IgD-negative memory B cell (primary cell): ENCODE measurements around the gene IL1RAP. TPM values are rescaled to one million over a fixed set of nuclear protein-coding genes. Genes with fewer than 3 reads are reported as not detected.

Experiments used
- H3K27ac Mint-ChIP-seq, 3 donors: one replicate each; pipeline ENCODE4 v1.8.0; 2020 to 2022; ENCODE audit warnings: mild to moderate bottlenecking in 3 of 3, mixed read lengths in 3 of 3, moderate library complexity in 1 of 3
- H3K27me3 Mint-ChIP-seq: one replicate; pipeline ENCODE4 v1.8.0; 2021; ENCODE audit warnings: mixed read lengths
- H3K36me3 Mint-ChIP-seq: one replicate; pipeline ENCODE4 v1.8.0; 2020; ENCODE audit warnings: mild to moderate bottlenecking, mixed read lengths
- H3K4me1 Mint-ChIP-seq, 3 donors: one replicate each; pipeline ENCODE4 v1.8.0; 2020 to 2022; ENCODE audit warnings: mixed read lengths in 3 of 3, mild to moderate bottlenecking in 1 of 3
- H3K4me3 Mint-ChIP-seq, 4 donors: one replicate each; pipeline ENCODE4 v1.8.0; 2020 to 2022; ENCODE audit warnings: mild to moderate bottlenecking in 4 of 4, mixed read lengths in 4 of 4, moderate library complexity in 3 of 4
- H3K9me3 Mint-ChIP-seq, 3 donors: one replicate each; pipeline ENCODE4 v1.8.0; 2020 to 2021; ENCODE audit warnings: mixed read lengths in 3 of 3, mild to moderate bottlenecking in 1 of 3
- polyA plus RNA-seq: library from polyadenylated mRNA; unstranded; fragments of 300-500 nt; fragmentation: Illumina TruSeq; gene quantifications from one replicate; pipeline ENCODE4 v1.2.3, GENCODE V29; 2021

The IL1RAP gene
- polyA plus RNA-seq, 1 donor from 2014 or later = 3.7 TPM

- no peaks in the 10 kb centered on the region for H3K4me1 Mint-ChIP-seq
- no peak overlapping the region for H3K4me3 Mint-ChIP-seq
- H3K36me3 Mint-ChIP-seq = no peaks in the 10 kb centered on the region
Measured at GRCh38 chr3:190686011-190686410, 172.1 kb downstream of the IL1RAP start.

DNA sequence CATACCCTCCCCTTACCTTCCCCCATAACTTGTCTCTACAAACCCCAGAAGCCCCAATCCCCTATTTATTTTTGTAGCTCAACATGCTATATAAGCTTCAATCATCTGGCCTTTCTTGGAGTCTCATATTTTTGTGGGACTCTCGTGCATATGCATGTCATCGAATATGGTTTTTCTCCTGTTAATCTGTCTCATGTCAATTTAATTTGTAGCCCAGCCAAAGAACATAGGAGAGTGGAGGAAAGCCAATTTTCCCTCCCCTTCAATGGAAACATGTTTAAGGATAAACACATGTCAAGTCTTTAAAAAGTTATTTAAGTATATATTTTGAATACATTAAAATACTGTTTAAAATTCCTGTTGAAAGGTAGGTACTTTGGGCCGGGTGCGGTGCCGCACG lies 176.4 kb downstream of the IL1RAP start:
- Mint-ChIP-seq H3K27me3 (peaks cover 3% of the 10 kb centered on the region), H3K4me3 (no peak overlapping the region), H3K27ac (no peak overlapping the region), H3K9me3 (peaks cover 0 to 4% (median 0%) of the 10 kb centered on the region in 3 donors), H3K4me1 (no peaks in the 10 kb centered on the region), H3K36me3 (no peaks in the 10 kb centered on the region)

More at GRCh38 chr3:190686011-190686410, 172.1 kb downstream of the IL1RAP start:
- Mint-ChIP-seq H3K9me3 (peaks cover 0 to 8% (median 3%) of the 10 kb centered on the region in 3 donors), H3K27me3 (peaks cover 5% of the 10 kb centered on the region), H3K27ac (no peak overlapping the region)

GRCh38 chr3:190692256-190692655 lies 178.4 kb downstream of the IL1RAP start:
- no peak overlapping the region for H3K27ac Mint-ChIP-seq
- H3K4me1 Mint-ChIP-seq = no peaks in the 10 kb centered on the region
- H3K4me3 Mint-ChIP-seq = no peak overlapping the region
- no peaks in the 10 kb centered on the region for H3K36me3 Mint-ChIP-seq
- H3K27me3 Mint-ChIP-seq = peaks cover 7% of the 10 kb centered on the region
- H3K9me3 Mint-ChIP-seq = peaks cover 0 to 4% (median 0%) of the 10 kb centered on the region in 3 donors

- Mint-ChIP-seq H3K27ac (no peak overlapping the region), H3K9me3 (peaks cover 0 to 3% (median 0%) of the 10 kb centered on the region in 3 donors), H3K27me3 (peaks cover 8% of the 10 kb centered on the region), H3K36me3 (no peaks in the 10 kb centered on the region), H3K4me1 (no peaks in the 10 kb centered on the region), H3K4me3 (no peak overlapping the region)
Measured at GRCh38 chr3:190694335-190695001, 180.6 kb downstream of the IL1RAP start.

- no peak overlapping the region for H3K27ac Mint-ChIP-seq
- H3K4me3 Mint-ChIP-seq = no peak overlapping the region
- no peaks in the 10 kb centered on the region for H3K4me1 Mint-ChIP-seq
- peaks cover 7% of the 10 kb centered on the region for H3K27me3 Mint-ChIP-seq
- H3K36me3 Mint-ChIP-seq = no peaks in the 10 kb centered on the region
- H3K9me3 Mint-ChIP-seq = peaks cover 0 to 5% (median 0%) of the 10 kb centered on the region in 3 donors
Measured at GRCh38 chr3:190695225-190695624, 181.3 kb downstream of the IL1RAP start.

DNA sequence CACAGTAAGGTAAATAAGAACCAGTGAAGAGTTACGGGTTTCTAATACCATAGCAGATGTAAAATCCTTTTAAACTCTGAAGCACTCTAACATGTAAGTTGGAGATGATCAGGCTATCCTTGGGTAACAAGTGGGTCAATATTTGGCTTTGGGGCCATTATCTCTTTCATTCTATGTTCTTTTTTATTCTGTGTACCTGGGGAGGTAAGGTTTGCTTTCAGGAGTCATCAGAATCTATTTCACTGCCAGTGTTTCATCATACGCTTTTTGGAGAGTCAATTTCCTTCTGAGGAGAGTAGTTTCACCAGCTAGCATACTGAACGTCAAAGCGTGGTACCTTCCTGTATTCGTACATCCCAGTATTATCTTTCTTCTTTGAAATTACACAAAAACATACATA lies 182.1 kb downstream of the IL1RAP start:
- Mint-ChIP-seq H3K36me3 (no peaks in the 10 kb centered on the region), H3K4me3 (no peak overlapping the region), H3K27me3 (peaks cover 12% of the 10 kb centered on the region), H3K4me1 (no peaks in the 10 kb centered on the region), H3K9me3 (peaks cover 0 to 5% (median 0%) of the 10 kb centered on the region in 3 donors), H3K27ac (no peak overlapping the region)

- Mint-ChIP-seq H3K27ac (no peak overlapping the region), H3K4me1 (no peaks in the 10 kb centered on the region), H3K9me3 (peaks cover 0 to 5% (median 0%) of the 10 kb centered on the region in 3 donors), H3K36me3 (no peaks in the 10 kb centered on the region), H3K4me3 (no peak overlapping the region), H3K27me3 (peaks cover 12% of the 10 kb centered on the region)
Measured at GRCh38 chr3:190696777-190697501, 183.1 kb downstream of the IL1RAP start.

- Mint-ChIP-seq H3K27ac (no peak overlapping the region), H3K36me3 (no peaks in the 10 kb centered on the region), H3K4me1 (no peaks in the 10 kb centered on the region), H3K4me3 (no peak overlapping the region), H3K9me3 (peaks cover 0 to 5% (median 0%) of the 10 kb centered on the region in 3 donors), H3K27me3 (peaks cover 12% of the 10 kb centered on the region)
Measured at GRCh38 chr3:190697502-190697830, 183.6 kb downstream of the IL1RAP start.

- no peak overlapping the region for H3K27ac Mint-ChIP-seq
- H3K9me3 Mint-ChIP-seq = peaks cover 0 to 5% (median 0%) of the 10 kb centered on the region in 3 donors
- no peaks in the 10 kb centered on the region for H3K4me1 Mint-ChIP-seq
- H3K27me3 Mint-ChIP-seq = peaks cover 12% of the 10 kb centered on the region
- H3K4me3 Mint-ChIP-seq = peak overlapping the region in 1 of 4 donors; percentile 71
- H3K36me3 Mint-ChIP-seq = no peaks in the 10 kb centered on the region
Measured at GRCh38 chr3:190697901-190698300, 184.0 kb downstream of the IL1RAP start.

DNA sequence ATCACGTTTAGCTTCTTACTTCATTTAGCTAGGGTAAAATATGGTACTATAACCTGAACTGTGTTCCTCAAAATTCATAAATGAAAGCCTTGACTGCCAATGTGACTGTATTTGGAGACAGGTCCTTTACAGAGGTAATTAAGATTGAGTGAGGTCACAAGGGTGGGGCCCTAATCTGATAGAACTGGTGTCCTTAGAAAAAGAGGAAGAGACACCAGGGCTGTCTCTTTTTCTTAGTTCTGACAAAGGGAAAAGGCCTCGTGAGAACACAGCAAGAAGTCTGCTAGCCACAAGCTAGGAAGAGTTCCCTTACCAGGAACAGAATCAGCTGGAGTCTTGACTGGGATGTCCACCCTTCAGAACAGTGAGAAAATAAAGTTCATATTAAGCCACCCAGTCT lies 185.9 kb downstream of the IL1RAP start:
- Mint-ChIP-seq H3K27me3 (peaks cover 12% of the 10 kb centered on the region), H3K27ac (peak overlapping the region in 1 of 3 donors; percentile 2), H3K4me1 (no peaks in the 10 kb centered on the region), H3K9me3 (peaks cover 0 to 5% (median 0%) of the 10 kb centered on the region in 3 donors), H3K4me3 (no peak overlapping the region), H3K36me3 (no peaks in the 10 kb centered on the region)

GRCh38 chr3:190701096-190701532 lies 187.2 kb downstream of the IL1RAP start:
- Mint-ChIP-seq H3K27ac (no peak overlapping the region), H3K36me3 (no peaks in the 10 kb centered on the region), H3K4me3 (no peak overlapping the region), H3K9me3 (peaks cover 0 to 5% (median 0%) of the 10 kb centered on the region in 3 donors), H3K27me3 (peaks cover 12% of the 10 kb centered on the region), H3K4me1 (no peaks in the 10 kb centered on the region)

DNA sequence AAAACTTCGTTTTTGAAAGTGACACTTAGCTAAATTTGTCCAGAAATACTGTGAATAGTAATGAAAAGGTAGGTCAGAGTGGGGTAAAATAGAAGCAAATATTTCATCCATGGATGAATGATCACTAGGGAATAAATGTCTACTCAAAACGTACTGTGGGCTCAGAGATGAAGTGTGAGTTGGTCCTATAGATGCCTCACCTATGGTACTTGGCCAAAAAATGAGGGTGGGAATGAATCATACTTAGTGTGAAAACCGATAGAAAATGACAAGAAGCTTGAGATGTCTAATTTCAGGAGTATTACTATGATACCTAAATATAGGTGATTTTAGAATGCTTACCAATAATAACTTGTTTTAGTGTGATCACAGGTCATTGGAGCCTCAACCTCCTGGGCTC lies 192.7 kb downstream of the IL1RAP start:
- no peaks in the 10 kb centered on the region for H3K4me1 Mint-ChIP-seq
- H3K9me3 Mint-ChIP-seq = no peaks in the 10 kb centered on the region
- no peaks in the 10 kb centered on the region for H3K27me3 Mint-ChIP-seq
- no peak overlapping the region for H3K4me3 Mint-ChIP-seq
- H3K27ac Mint-ChIP-seq = no peak overlapping the region
- H3K36me3 Mint-ChIP-seq = no peaks in the 10 kb centered on the region

Other genes with a start within 250 kb of the IL1RAP start
- not detected for gene CLDN1, start 191.6 kb upstream of the IL1RAP start, polyA plus RNA-seq
- gene CLDN16, start 125.9 kb upstream of the IL1RAP start, polyA plus RNA-seq = not detected
- gene TMEM207, start 64.2 kb upstream of the IL1RAP start, polyA plus RNA-seq = not detected